NCI-H1092 (cell line): Measurements from ENCODE around the gene CELF6.
"Not testable (repeated sequence)": the region's sequence is repeated elsewhere in the genome, so short reads cannot be mapped to it uniquely, and the experiment has no call there.

ENCODE experiments used
- DNase-seq: peaks from one replicate; lab custom pipeline; 2025; lab: John Stamatoyannopoulos, UW

Gene CELF6

GRCh38 chr15:72315706-72316370 lies 4.1 kb downstream of the CELF6 start:
- DNase-seq, result no peak

DNA sequence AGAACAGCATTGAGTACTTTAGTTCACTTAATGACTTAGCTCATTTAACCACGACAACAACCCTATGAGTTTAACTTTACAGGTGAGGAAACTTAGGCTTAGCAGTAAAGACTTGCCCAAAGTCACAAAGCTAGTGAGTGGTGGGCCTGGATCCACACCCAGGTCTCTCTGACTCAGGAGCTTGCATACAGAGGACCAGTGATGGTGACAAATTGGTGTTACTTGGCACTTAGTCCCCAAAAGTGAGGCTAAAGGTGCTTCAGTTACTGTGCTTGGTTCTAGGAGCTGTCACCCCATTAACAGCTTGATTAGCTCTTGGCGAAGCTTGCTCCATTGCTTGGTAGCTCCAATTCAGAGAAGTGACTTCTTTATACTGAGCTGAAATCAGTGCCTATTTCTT lies 6.1 kb downstream of the CELF6 start:
- DNase-seq, result no peak

GRCh38 chr15:72313448-72313840 lies 6.5 kb downstream of the CELF6 start:
- no peak for DNase-seq

- no peak for DNase-seq
Measured at GRCh38 chr15:72312605-72313447, 7.1 kb downstream of the CELF6 start.

DNA sequence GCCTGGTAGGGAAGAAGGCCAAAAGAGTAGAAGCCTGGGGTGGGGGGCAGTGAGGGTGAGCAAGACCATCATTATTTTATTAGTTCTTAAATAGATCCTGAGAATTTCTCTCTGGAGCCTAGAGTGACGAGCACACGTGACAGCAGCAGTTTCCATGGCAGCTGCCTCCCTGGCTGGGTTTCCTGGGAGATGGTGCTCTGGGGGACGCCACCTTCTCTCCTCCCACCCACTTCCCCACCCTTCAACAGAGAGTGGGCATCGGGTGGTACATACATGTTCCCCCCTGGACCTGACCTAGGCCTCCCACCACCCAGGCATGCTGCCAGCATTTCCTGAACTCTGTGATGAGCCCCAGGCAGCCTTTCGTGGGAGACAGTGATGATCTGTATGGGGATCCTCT lies 12.9 kb downstream of the CELF6 start:
- no peak for DNase-seq

- no peak for DNase-seq
Measured at GRCh38 chr15:72306211-72306785, 13.7 kb downstream of the CELF6 start.

GRCh38 chr15:72304596-72304995 lies 15.4 kb downstream of the CELF6 start:
- DNase-seq, result no peak

GRCh38 chr15:72302955-72303354 lies 17.0 kb downstream of the CELF6 start:
- no peak for DNase-seq

GRCh38 chr15:72289597-72290325 lies 30.2 kb downstream of the CELF6 start:
- DNase-seq, result no peak

GRCh38 chr15:72288796-72289596 lies 31.0 kb downstream of the CELF6 start:
- no peak for DNase-seq

GRCh38 chr15:72285927-72286516 lies 33.9 kb downstream of the CELF6 start:
- no peak for DNase-seq

DNA sequence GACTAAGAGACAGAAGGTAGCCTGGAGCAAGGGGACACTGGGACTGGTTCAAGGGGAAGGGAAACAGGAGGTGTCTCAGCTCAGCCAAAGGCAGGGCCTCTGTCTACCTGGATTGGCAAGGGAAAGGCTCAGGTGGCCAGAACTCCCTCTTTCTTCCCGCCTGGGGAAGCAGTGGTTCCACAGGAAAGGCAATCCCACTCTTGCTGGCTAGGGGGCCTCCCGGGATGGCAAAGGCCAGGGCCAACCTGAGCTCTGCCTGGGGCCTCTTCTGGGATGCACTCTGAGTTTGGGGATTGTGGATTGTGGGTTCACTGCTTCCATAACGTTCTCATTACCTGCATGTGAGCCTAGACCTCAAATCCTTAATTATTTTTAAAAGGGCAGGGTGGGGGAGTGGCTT lies 34.6 kb downstream of the CELF6 start:
- no peak for DNase-seq

- DNase-seq, result no peak
Measured at GRCh38 chr15:72284781-72285180, 35.2 kb downstream of the CELF6 start.

GRCh38 chr15:72281713-72282112 lies 38.2 kb downstream of the CELF6 start:
- DNase-seq, result no peak

- no peak for DNase-seq
Measured at GRCh38 chr15:72280751-72281150, 39.2 kb downstream of the CELF6 start.

- no peak for DNase-seq
Measured at GRCh38 chr15:72278737-72279136, 41.2 kb downstream of the CELF6 start.

- no peak for DNase-seq
Measured at GRCh38 chr15:72276326-72276700, 43.6 kb downstream of the CELF6 start.

- not testable (repeated sequence) for DNase-seq
Measured at GRCh38 chr15:72275635-72276325, 44.2 kb downstream of the CELF6 start.

- DNase-seq, result no peak
Measured at GRCh38 chr15:72272997-72273352, 47.0 kb downstream of the CELF6 start.

- DNase-seq, result peak; percentile 91
Measured at GRCh38 chr15:72272213-72272996, 47.6 kb downstream of the CELF6 start, which contains the start of gene PARP6. Gene PARP6, minus strand, starts transcription at chr15:72272554. Its CDS starts 5,077 bp downstream, at chr15:72267477.
